Smooth muscle cell (in vitro differentiated cells): Measurements from ENCODE around the gene MRPL39. TPM values are rescaled to one million over a fixed set of nuclear protein-coding genes. Genes with fewer than 3 reads are reported as not detected.

Source experiments
- DNase-seq: peaks from one replicate; lab custom pipeline; 2025; ENCODE audit not compliant: unreplicated experiment; lab: John Stamatoyannopoulos, UW
- H2AFZ ChIP-seq: fragments of 200-600 bp; sonication (generic); 2 replicates; pipeline ENCODE4 v1.6.0; 2016; ENCODE audit warnings: antibody characterized with exemption, low read depth, mild to moderate bottlenecking
- H3F3A ChIP-seq: fragments of 200-600 bp; sonication (generic); 2 replicates; pipeline ENCODE4 v1.6.0; 2017; ENCODE audit warnings: antibody characterized with exemption, low read depth
- H3K27ac ChIP-seq: fragments of 200-600 bp; sonication (generic); 2 replicates; pipeline ENCODE4 v1.5.1; 2016; ENCODE audit warnings: low read depth, mild to moderate bottlenecking
- H3K27me3 ChIP-seq: fragments of 200-600 bp; sonication (generic); 2 replicates; pipeline ENCODE4 v1.6.1; 2016; ENCODE audit warnings: low read depth, mild to moderate bottlenecking
- H3K36me3 ChIP-seq: fragments of 200-600 bp; sonication (generic); 2 replicates; pipeline ENCODE4 v1.5.1; 2016; ENCODE audit warnings: low read depth
- H3K4me1 ChIP-seq: fragments of 200-600 bp; sonication (generic); 2 replicates; pipeline ENCODE4 v1.5.1; 2016; ENCODE audit warnings: low read depth
- H3K4me2 ChIP-seq: fragments of 200-600 bp; sonication (generic); 2 replicates; pipeline ENCODE4 v1.6.0; 2016; ENCODE audit warnings: mild to moderate bottlenecking
- H3K4me3 ChIP-seq: fragments of 200-600 bp; sonication (generic); 2 replicates; pipeline ENCODE4 v1.5.1; 2016; ENCODE audit warnings: mild to moderate bottlenecking
- H3K79me2 ChIP-seq: fragments of 200-600 bp; sonication (generic); 2 replicates; pipeline ENCODE4 v1.6.0; 2016; ENCODE audit warnings: low read depth, mild to moderate bottlenecking
- H3K9ac ChIP-seq: fragments of 200-600 bp; sonication (generic); 2 replicates; pipeline ENCODE4 v1.6.0; 2016; ENCODE audit warnings: low read depth
- H3K9me3 ChIP-seq: fragments of 200-600 bp; sonication (generic); replicated peaks from 2 replicates; pipeline ENCODE4 v1.5.1; 2016; ENCODE audit warnings: low read depth
- H4K20me1 ChIP-seq: fragments of 200-600 bp; sonication (generic); 2 replicates; pipeline ENCODE4 v1.6.0; 2016; ENCODE audit warnings: low read depth
- WGBS: methylation state at CpG from one replicate; pipeline ENCODE4 v1.1.7; 2016; ENCODE audit warnings: low lambda C conversion rate; 5-methylcytosine and 5-hydroxymethylcytosine counted together
- polyA plus RNA-seq: library from polyadenylated mRNA; unstranded; fragments of >200 nt; fragmentation: Nextera tagmentation; extraction: Ambion mirVana; gene quantifications from 2 replicates; pipeline ENCODE4 v1.2.1, GENCODE V29; 2016
- total RNA-seq: library from RNA; depleted of rRNA; stranded (reverse); fragments of >200 nt; gene quantifications from 2 replicates; pipeline ENCODE4 v1.2.3, GENCODE V29; 2014
- TF ChIP-seq, protein P1 (sequence below): fragments of 200-600 bp; sonication (generic); IDR thresholded peaks from 2 replicates; pipeline ENCODE4 v1.5.1; 2017; ENCODE audit warnings: borderline replicate concordance, mild to moderate bottlenecking, antibody characterized with exemption; ENCODE audit not compliant: insufficient read depth, poor library complexity, severe bottlenecking

MRPL39 gene
- total and polyA plus RNA-seq, 2 experiments from 2014 or later: 48.1 to 62.0 TPM

GRCh38 chr21:25550352-25551120 lies 56.7 kb downstream of the MRPL39 start:
- H3K9ac ChIP-seq: no peak overlapping the region
- H3K36me3 ChIP-seq: no peaks in the 10 kb centered on the region
- no peaks in the 10 kb centered on the region for H4K20me1 ChIP-seq
- no peaks in the 10 kb centered on the region for H3F3A ChIP-seq
- no peaks in the 10 kb centered on the region for H3K4me1 ChIP-seq
- no peaks in the 10 kb centered on the region for H3K9me3 ChIP-seq
- no peak overlapping the region for H3K4me2 ChIP-seq
- no peak for DNase-seq
- no peak overlapping the region for H3K27ac ChIP-seq
- WGBS: 90% methylated on average over 11 of the region's 11 CpGs
- TF ChIP-seq, protein P1, sequence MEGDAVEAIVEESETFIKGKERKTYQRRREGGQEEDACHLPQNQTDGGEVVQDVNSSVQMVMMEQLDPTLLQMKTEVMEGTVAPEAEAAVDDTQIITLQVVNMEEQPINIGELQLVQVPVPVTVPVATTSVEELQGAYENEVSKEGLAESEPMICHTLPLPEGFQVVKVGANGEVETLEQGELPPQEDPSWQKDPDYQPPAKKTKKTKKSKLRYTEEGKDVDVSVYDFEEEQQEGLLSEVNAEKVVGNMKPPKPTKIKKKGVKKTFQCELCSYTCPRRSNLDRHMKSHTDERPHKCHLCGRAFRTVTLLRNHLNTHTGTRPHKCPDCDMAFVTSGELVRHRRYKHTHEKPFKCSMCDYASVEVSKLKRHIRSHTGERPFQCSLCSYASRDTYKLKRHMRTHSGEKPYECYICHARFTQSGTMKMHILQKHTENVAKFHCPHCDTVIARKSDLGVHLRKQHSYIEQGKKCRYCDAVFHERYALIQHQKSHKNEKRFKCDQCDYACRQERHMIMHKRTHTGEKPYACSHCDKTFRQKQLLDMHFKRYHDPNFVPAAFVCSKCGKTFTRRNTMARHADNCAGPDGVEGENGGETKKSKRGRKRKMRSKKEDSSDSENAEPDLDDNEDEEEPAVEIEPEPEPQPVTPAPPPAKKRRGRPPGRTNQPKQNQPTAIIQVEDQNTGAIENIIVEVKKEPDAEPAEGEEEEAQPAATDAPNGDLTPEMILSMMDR: no peak
- H2AFZ ChIP-seq: no peak overlapping the region
- no peaks in the 10 kb centered on the region for H3K27me3 ChIP-seq
- no peak overlapping the region for H3K4me3 ChIP-seq
- no peaks in the 10 kb centered on the region for H3K79me2 ChIP-seq

DNA sequence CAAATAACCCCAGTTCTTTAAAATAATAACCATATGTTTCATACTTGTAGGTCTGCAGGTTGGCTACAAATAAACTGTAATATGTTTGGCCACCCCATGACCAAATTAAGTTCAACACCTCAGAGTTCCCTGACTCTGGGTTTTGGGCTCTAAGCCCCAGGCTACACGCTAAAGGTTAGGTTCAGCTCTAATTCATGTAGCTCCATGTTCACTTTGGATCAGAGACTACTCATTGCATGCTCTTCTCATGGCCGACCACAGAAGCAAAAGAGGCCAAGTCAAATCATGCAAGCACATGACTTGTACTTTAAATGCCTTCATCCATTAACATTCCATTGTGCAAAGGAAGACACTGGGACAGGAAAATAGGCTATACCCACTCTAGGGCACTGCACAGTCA lies 66.2 kb downstream of the MRPL39 start:
- H3K9ac ChIP-seq: no peak overlapping the region
- no peak overlapping the region for H3K27ac ChIP-seq
- H3K79me2 ChIP-seq: no peaks in the 10 kb centered on the region
- H3K27me3 ChIP-seq: no peaks in the 10 kb centered on the region
- no peak overlapping the region for H3K4me3 ChIP-seq
- TF ChIP-seq, protein P1: no peak
- H3F3A ChIP-seq: no peaks in the 10 kb centered on the region
- no peaks in the 10 kb centered on the region for H3K4me1 ChIP-seq
- no peaks in the 10 kb centered on the region for H3K36me3 ChIP-seq
- H3K4me2 ChIP-seq: no peak overlapping the region
- no peaks in the 10 kb centered on the region for H4K20me1 ChIP-seq
- DNase-seq: no peak
- no peaks in the 10 kb centered on the region for H3K9me3 ChIP-seq
- 74% methylated on average over 2 of the region's 2 CpGs for WGBS
- no peak overlapping the region for H2AFZ ChIP-seq

DNA sequence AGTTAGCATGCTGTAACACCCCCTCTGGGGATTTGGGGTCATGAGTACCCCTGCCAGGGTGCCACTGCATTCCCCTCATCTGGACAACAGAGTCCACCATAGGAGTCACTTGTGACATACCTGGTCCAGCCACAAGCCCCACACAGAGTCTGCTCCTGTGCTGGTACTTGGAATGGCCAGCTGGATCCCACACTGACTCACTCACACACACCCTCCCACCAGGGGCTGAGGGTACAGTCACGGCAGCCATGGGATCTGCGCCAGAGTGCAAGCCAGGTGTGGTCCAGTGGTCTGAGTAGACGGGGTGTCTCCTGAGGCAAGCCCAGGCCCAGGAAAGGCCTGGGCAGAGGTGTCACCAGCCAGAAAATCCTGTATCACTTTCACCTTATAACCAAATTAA lies 67.7 kb downstream of the MRPL39 start:
- H3F3A ChIP-seq: no peaks in the 10 kb centered on the region
- no peaks in the 10 kb centered on the region for H3K27me3 ChIP-seq
- no peaks in the 10 kb centered on the region for H3K9me3 ChIP-seq
- no peak overlapping the region for H3K4me3 ChIP-seq
- no peak overlapping the region for H3K4me2 ChIP-seq
- no peak overlapping the region for H3K27ac ChIP-seq
- TF ChIP-seq, protein P1: no peak
- H3K36me3 ChIP-seq: no peaks in the 10 kb centered on the region
- H3K79me2 ChIP-seq: no peaks in the 10 kb centered on the region
- H2AFZ ChIP-seq: no peak overlapping the region
- WGBS: 90% methylated on average over 3 of the region's 3 CpGs
- H3K9ac ChIP-seq: no peak overlapping the region
- H3K4me1 ChIP-seq: no peaks in the 10 kb centered on the region
- H4K20me1 ChIP-seq: no peaks in the 10 kb centered on the region
- no peak for DNase-seq

DNA sequence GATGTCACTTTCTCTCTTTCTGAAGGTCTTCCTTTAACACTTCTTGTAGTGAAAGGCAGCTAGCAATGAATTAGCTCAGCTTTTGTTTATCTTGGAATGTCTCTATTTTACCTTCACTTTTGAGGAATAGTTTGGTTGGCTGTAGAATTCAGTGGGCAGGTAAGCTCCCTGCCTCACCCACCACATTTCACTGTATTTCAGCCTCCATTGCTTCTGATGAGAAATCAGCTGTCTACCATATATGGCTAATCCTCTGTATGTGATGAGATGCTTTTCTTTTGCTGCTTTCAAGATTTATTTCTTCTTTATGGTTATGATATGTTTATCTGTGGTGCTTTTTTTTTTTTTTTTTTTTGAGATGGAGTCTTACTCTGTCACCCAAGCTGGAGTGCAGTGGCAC lies 70.1 kb downstream of the MRPL39 start:
- no peaks in the 10 kb centered on the region for H3K27me3 ChIP-seq
- no peak overlapping the region for H3K27ac ChIP-seq
- no peaks in the 10 kb centered on the region for H3K36me3 ChIP-seq
- H3K79me2 ChIP-seq: no peaks in the 10 kb centered on the region
- no peak for DNase-seq
- no peaks in the 10 kb centered on the region for H4K20me1 ChIP-seq
- no peaks in the 10 kb centered on the region for H3K9me3 ChIP-seq
- TF ChIP-seq, protein P1: no peak
- no peak overlapping the region for H3K9ac ChIP-seq
- no peaks in the 10 kb centered on the region for H3F3A ChIP-seq
- no peak overlapping the region for H3K4me3 ChIP-seq
- H2AFZ ChIP-seq: no peak overlapping the region
- H3K4me1 ChIP-seq: no peaks in the 10 kb centered on the region
- no peak overlapping the region for H3K4me2 ChIP-seq
